GM12878 (cell line): Measurements from ENCODE around the gene SLC1A7. TPM values are rescaled to one million over a fixed set of nuclear protein-coding genes. Genes with fewer than 3 reads are reported as not detected.

Experiments
- ATAC-seq: fragments of 200-7000 bp; cut with Tn5 transposase; 3 replicates; pipeline ENCODE4 v1.9.1; 2020; ENCODE audit warnings: mild to moderate bottlenecking, moderate library complexity
- BruUV-seq: library from RNA; stranded (reverse); fragments of 400-500 nt; replicated peaks from 2 replicates; lab custom pipeline; 2021; lab: Mats Ljungman, UMichigan
- CTCF ChIA-PET: fragments of 300-600 bp; sonication (Branson Sonifier 250); formaldehyde crosslinking; extraction: SDS; loops from one replicate; lab custom pipeline; 2021; ENCODE audit warnings: inconsistent platforms; lab: Yijun Ruan, JAX
- POLR2A ChIA-PET: fragments of 350-600 bp; formaldehyde crosslinking; extraction: SDS; loops from one replicate; lab custom pipeline; 2021; ENCODE audit warnings: inconsistent platforms; lab: Charles Lee
- RAD21 ChIA-PET: fragments of 300-600 bp; sonication (Branson Sonifier 250); formaldehyde crosslinking; loops from one replicate; lab custom pipeline; 2023; ENCODE audit warnings: antibody characterized with exemption; ENCODE audit not compliant: unreplicated experiment; lab: Charles Lee
- SMC1A ChIA-PET: fragments of 300-600 bp; sonication (Branson Sonifier 250); formaldehyde crosslinking; loops from one replicate; lab custom pipeline; 2023; ENCODE audit not compliant: unreplicated experiment, uncharacterized antibody; lab: Charles Lee
- DNase-seq: peaks from one replicate; pipeline ENCODE4 v3.0.0-alpha.2; 2011; ENCODE audit warnings: low read depth, low spot score
- FAIRE-seq: peaks from 3 replicates; lab custom pipeline; 2011; peaks lifted over from hg19 to GRCh38; lab: Jason Lieb, UNC
- H2AFZ ChIP-seq: 2 replicates; pipeline ENCODE4 v1.6.0; 2011; ENCODE audit warnings: low read depth, low read length, control low read depth; ENCODE audit not compliant: control insufficient read depth
- H3K27ac ChIP-seq: 2 replicates; pipeline ENCODE4 v1.5.1; 2011; ENCODE audit warnings: control low read depth; ENCODE audit not compliant: control insufficient read depth, insufficient read depth
- H3K27me3 ChIP-seq, 2 experiments: replicated peaks in 1 of 2; 2 replicates each; pipeline versions ENCODE4 v1.6.0 to v1.6.1; 2011; ENCODE audit warnings: low read length in 1 of 2; ENCODE audit not compliant: control insufficient read depth in 2 of 2, insufficient read depth in 2 of 2
- H3K36me3 ChIP-seq, 2 experiments: 2 replicates each; pipeline ENCODE4 v1.5.1; 2011; ENCODE audit warnings: low read length in 1 of 2; ENCODE audit not compliant: control insufficient read depth in 2 of 2, insufficient read depth in 2 of 2
- H3K4me1 ChIP-seq: 2 replicates; pipeline ENCODE4 v1.6.1; 2011; ENCODE audit warnings: mild to moderate bottlenecking, low read length, moderate library complexity, mixed read lengths; ENCODE audit not compliant: control insufficient read depth, insufficient read depth
- H3K4me2 ChIP-seq: 2 replicates; pipeline ENCODE4 v1.6.0; 2011; ENCODE audit warnings: control low read depth; ENCODE audit not compliant: control insufficient read depth, insufficient read depth
- H3K4me3 ChIP-seq: fragments of 200-600 bp; sonication (generic); 2 replicates; pipeline ENCODE4 v1.5.1; 2016
- H3K79me2 ChIP-seq: 2 replicates; pipeline ENCODE4 v1.6.0; 2011; ENCODE audit warnings: low read length; ENCODE audit not compliant: control insufficient read depth, insufficient read depth
- H3K9ac ChIP-seq: 2 replicates; pipeline ENCODE4 v1.8.0; 2011; ENCODE audit warnings: low read length, control low read depth, mixed read lengths; ENCODE audit not compliant: control insufficient read depth, insufficient read depth
- H3K9me3 ChIP-seq: replicated peaks from 3 replicates; pipeline ENCODE4 v1.5.1; 2011; ENCODE audit warnings: mild to moderate bottlenecking, low read length; ENCODE audit not compliant: control insufficient read depth, insufficient read depth
- H4K20me1 ChIP-seq: 2 replicates; pipeline ENCODE4 v1.6.0; 2011; ENCODE audit not compliant: control insufficient read depth, insufficient read depth
- FOXM1 ChIP-seq: IDR thresholded peaks from 2 replicates; pipeline ENCODE4 v1.6.1; 2012; ENCODE audit warnings: low read depth, mild to moderate bottlenecking, inconsistent platforms, low read length, moderate library complexity
- HDAC2 ChIP-seq: fragments of 200-600 bp; sonication (generic); IDR thresholded peaks from 2 replicates; pipeline ENCODE4 v1.6.1; 2017
- IKZF1 ChIP-seq: fragments of 450-650 bp; conservative IDR thresholded peaks from 2 replicates; pipeline ENCODE4 v1.6.1; 2017; ENCODE audit warnings: antibody characterized with exemption, mild to moderate bottlenecking
- MEF2A ChIP-seq: IDR thresholded peaks from 2 replicates; pipeline ENCODE4 v1.6.1; 2011; ENCODE audit warnings: low read depth, mild to moderate bottlenecking, low read length, moderate library complexity; ENCODE audit not compliant: insufficient read depth
- PAX8 ChIP-seq: fragments of 450-650 bp; IDR thresholded peaks from 2 replicates; pipeline ENCODE4 v1.6.1; 2017; ENCODE audit warnings: mild to moderate bottlenecking, moderate library complexity
- POLR2A ChIP-seq: IDR thresholded peaks from 2 replicates; pipeline ENCODE4 v1.6.1; 2011; ENCODE audit warnings: low read depth, mild to moderate bottlenecking, low read length
- ZNF207 ChIP-seq: fragments of 450-650 bp; IDR thresholded peaks from 2 replicates; pipeline ENCODE4 v1.6.1; 2014; ENCODE audit warnings: antibody characterized with exemption, mild to moderate bottlenecking, borderline replicate concordance
- WGBS: methylation state at CpG from one replicate; pipeline ENCODE4 v1.1.6; 2016; ENCODE audit warnings: low lambda C conversion rate; ENCODE audit not compliant: insufficient replicate concordance, insufficient coverage; ENCODE audit errors: missing lambda C conversion rate; 5-methylcytosine and 5-hydroxymethylcytosine counted together
- in situ Hi-C: fragments of 300-500 bp; cut with MboI; formaldehyde crosslinking; loops from 9 replicates; pipeline ENCODE4 v1.14.3; 2018; ENCODE audit warnings: mixed read lengths
- intact Hi-C: fragments of 100-400 bp; cut with micrococcal nuclease; formaldehyde crosslinking; loops from one replicate; pipeline ENCODE4 v1.14.2; 2022; ENCODE audit not compliant: unreplicated experiment
- polyA plus RNA-seq, 11 experiments: library from polyadenylated mRNA; depleted of rRNA in 4 of 11; unstranded in 6 of 11; stranded (reverse) in 5 of 11; fragments of >200 nt; fragmentation: Nextera tagmentation in 4 of 11; fragmentation: Illumina TruSeq in 1 of 11; extraction: Ambion mirVana in 4 of 11; extraction: Trizol in 1 of 11; gene quantifications; 1 replicate in 1 of 11; 2 replicates in 10 of 11; pipeline versions ENCODE4 v1.2.1 to v1.2.3, GENCODE V29; 2011 to 2016; ENCODE audit warnings: inconsistent platforms in 2 of 11, missing spikeins in 2 of 11, low read depth in 1 of 11
- total RNA-seq, 4 experiments: library from RNA; depleted of rRNA in 3 of 4; stranded (reverse); fragments of >200 nt in 3 of 4; fragmentation: Illumina TruSeq in 1 of 4; extraction: Trizol in 1 of 4; gene quantifications; 2 replicates each; pipeline versions ENCODE4 v1.2.1 to v1.2.3, GENCODE V29; 2013 to 2021
- TF ChIP-seq, protein P1 (sequence below), 3 experiments: IDR thresholded peaks in 2 of 3; conservative IDR thresholded peaks in 1 of 3; 2 replicates each; pipeline ENCODE4 v1.5.1; 2011; ENCODE audit warnings: low read depth in 3 of 3, low read length in 3 of 3, mild to moderate bottlenecking in 3 of 3, control low read depth in 2 of 3, moderate library complexity in 2 of 3, inconsistent platforms in 1 of 3, mixed read lengths in 1 of 3; ENCODE audit not compliant: control insufficient read depth in 2 of 3, insufficient read depth in 1 of 3; ENCODE audit errors: extremely low read depth in 1 of 3
- TF ChIP-seq, protein P2 (sequence below): IDR thresholded peaks from 2 replicates; pipeline ENCODE4 v1.6.1; 2011; ENCODE audit warnings: mild to moderate bottlenecking, low read depth, low read length, moderate library complexity; ENCODE audit not compliant: insufficient replicate concordance
- TF ChIP-seq, protein P3 (sequence below): fragments of 450-650 bp; IDR thresholded peaks from 2 replicates; pipeline ENCODE4 v1.6.1; 2016; ENCODE audit warnings: mild to moderate bottlenecking, moderate library complexity, borderline replicate concordance
- TF ChIP-seq, protein P4 (sequence below): fragments of 450-650 bp; IDR thresholded peaks from 2 replicates; pipeline ENCODE4 v1.6.1; 2014; ENCODE audit warnings: mild to moderate bottlenecking
- TF ChIP-seq, protein P5 (sequence below): fragments of 450-650 bp; IDR thresholded peaks from 2 replicates; pipeline ENCODE4 v1.6.1; 2018; ENCODE audit warnings: mild to moderate bottlenecking, low read depth, moderate library complexity; ENCODE audit not compliant: partially characterized antibody

The SLC1A7 gene
- total and polyA plus RNA-seq, 10 of the 15 experiments (the other 5 are each of a cell fraction or from before 2014, with no cell fraction given) = not detected

DNA sequence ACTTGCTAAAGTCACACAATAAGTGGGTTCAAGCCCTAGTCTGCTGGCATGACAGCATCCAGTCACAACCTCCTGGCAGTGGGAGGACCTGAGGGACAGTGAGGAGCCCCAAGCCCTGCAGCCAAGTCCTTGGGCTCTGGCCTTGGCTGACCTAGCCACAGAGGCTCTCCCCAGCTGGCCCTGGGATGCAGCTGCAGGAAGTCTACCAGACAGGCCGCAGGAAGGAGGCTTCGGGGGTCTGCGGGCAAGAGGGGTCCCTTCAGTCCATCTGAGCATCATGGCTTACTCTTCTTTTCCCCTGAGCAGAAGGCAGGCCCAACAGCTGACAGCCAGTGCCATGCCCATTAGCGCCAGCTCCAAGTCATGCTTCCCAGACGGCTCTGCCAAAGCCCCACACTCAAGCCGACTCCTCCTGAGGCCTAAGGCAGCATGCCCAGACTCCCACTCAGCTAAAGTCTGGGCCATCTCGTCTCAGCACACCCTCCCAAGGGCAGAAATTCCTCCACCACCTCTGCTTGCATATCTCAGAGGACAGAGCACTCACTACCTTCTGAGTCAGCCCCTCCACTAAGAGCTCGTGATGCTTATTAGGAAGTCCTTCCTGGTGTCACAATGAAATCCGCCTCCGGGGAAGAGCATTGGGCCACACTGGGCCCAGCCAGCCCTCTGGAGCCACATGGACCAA lies 20.1 kb downstream of the SLC1A7 start:
- ChIA-PET POLR2A (no interaction called here), CTCF (no interaction called here)
- FAIRE-seq = no peak
- no peak for TF ChIP-seq IKZF1
- TF ChIP-seq, protein P1, sequence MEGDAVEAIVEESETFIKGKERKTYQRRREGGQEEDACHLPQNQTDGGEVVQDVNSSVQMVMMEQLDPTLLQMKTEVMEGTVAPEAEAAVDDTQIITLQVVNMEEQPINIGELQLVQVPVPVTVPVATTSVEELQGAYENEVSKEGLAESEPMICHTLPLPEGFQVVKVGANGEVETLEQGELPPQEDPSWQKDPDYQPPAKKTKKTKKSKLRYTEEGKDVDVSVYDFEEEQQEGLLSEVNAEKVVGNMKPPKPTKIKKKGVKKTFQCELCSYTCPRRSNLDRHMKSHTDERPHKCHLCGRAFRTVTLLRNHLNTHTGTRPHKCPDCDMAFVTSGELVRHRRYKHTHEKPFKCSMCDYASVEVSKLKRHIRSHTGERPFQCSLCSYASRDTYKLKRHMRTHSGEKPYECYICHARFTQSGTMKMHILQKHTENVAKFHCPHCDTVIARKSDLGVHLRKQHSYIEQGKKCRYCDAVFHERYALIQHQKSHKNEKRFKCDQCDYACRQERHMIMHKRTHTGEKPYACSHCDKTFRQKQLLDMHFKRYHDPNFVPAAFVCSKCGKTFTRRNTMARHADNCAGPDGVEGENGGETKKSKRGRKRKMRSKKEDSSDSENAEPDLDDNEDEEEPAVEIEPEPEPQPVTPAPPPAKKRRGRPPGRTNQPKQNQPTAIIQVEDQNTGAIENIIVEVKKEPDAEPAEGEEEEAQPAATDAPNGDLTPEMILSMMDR (IDR thresholded peaks at IDR 0.05 in 2 of 3, conservative IDR thresholded peaks at IDR 0.05 in 1 of 3; ENCODE audit: control insufficient read depth in 2 of 3, extremely low read depth in 1 of 3, insufficient read depth in 1 of 3, low read depth in 3 of 3, low read length in 3 of 3) = no peak
- TF ChIP-seq, protein P2, sequence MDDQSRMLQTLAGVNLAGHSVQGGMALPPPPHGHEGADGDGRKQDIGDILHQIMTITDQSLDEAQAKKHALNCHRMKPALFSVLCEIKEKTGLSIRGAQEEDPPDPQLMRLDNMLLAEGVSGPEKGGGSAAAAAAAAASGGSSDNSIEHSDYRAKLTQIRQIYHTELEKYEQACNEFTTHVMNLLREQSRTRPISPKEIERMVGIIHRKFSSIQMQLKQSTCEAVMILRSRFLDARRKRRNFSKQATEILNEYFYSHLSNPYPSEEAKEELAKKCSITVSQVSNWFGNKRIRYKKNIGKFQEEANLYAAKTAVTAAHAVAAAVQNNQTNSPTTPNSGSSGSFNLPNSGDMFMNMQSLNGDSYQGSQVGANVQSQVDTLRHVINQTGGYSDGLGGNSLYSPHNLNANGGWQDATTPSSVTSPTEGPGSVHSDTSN = no peak
- no peak for TF ChIP-seq ZNF207
- no peak for TF ChIP-seq HDAC2
- TF ChIP-seq FOXM1 = no peak
- TF ChIP-seq POLR2A = no peak
- TF ChIP-seq, protein P3, sequence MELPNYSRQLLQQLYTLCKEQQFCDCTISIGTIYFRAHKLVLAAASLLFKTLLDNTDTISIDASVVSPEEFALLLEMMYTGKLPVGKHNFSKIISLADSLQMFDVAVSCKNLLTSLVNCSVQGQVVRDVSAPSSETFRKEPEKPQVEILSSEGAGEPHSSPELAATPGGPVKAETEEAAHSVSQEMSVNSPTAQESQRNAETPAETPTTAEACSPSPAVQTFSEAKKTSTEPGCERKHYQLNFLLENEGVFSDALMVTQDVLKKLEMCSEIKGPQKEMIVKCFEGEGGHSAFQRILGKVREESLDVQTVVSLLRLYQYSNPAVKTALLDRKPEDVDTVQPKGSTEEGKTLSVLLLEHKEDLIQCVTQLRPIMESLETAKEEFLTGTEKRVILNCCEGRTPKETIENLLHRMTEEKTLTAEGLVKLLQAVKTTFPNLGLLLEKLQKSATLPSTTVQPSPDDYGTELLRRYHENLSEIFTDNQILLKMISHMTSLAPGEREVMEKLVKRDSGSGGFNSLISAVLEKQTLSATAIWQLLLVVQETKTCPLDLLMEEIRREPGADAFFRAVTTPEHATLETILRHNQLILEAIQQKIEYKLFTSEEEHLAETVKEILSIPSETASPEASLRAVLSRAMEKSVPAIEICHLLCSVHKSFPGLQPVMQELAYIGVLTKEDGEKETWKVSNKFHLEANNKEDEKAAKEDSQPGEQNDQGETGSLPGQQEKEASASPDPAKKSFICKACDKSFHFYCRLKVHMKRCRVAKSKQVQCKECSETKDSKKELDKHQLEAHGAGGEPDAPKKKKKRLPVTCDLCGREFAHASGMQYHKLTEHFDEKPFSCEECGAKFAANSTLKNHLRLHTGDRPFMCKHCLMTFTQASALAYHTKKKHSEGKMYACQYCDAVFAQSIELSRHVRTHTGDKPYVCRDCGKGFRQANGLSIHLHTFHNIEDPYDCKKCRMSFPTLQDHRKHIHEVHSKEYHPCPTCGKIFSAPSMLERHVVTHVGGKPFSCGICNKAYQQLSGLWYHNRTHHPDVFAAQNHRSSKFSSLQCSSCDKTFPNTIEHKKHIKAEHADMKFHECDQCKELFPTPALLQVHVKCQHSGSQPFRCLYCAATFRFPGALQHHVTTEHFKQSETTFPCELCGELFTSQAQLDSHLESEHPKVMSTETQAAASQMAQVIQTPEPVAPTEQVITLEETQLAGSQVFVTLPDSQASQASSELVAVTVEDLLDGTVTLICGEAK = no peak
- TF ChIP-seq PAX8 = no peak
- TF ChIP-seq, protein P4, sequence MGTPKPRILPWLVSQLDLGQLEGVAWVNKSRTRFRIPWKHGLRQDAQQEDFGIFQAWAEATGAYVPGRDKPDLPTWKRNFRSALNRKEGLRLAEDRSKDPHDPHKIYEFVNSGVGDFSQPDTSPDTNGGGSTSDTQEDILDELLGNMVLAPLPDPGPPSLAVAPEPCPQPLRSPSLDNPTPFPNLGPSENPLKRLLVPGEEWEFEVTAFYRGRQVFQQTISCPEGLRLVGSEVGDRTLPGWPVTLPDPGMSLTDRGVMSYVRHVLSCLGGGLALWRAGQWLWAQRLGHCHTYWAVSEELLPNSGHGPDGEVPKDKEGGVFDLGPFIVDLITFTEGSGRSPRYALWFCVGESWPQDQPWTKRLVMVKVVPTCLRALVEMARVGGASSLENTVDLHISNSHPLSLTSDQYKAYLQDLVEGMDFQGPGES = no peak
- TF ChIP-seq MEF2A = no peak
- TF ChIP-seq, protein P5, sequence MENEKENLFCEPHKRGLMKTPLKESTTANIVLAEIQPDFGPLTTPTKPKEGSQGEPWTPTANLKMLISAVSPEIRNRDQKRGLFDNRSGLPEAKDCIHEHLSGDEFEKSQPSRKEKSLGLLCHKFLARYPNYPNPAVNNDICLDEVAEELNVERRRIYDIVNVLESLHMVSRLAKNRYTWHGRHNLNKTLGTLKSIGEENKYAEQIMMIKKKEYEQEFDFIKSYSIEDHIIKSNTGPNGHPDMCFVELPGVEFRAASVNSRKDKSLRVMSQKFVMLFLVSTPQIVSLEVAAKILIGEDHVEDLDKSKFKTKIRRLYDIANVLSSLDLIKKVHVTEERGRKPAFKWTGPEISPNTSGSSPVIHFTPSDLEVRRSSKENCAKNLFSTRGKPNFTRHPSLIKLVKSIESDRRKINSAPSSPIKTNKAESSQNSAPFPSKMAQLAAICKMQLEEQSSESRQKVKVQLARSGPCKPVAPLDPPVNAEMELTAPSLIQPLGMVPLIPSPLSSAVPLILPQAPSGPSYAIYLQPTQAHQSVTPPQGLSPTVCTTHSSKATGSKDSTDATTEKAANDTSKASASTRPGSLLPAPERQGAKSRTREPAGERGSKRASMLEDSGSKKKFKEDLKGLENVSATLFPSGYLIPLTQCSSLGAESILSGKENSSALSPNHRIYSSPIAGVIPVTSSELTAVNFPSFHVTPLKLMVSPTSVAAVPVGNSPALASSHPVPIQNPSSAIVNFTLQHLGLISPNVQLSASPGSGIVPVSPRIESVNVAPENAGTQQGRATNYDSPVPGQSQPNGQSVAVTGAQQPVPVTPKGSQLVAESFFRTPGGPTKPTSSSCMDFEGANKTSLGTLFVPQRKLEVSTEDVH = no peak

More for the DNA sequence above, 20.1 kb downstream of the SLC1A7 start:
- Histone ChIP-seq H3K79me2 (no peaks in the 10 kb centered on the region), H3K9me3 (no peaks in the 10 kb centered on the region), H3K36me3 (no peaks in the 10 kb centered on the region), H3K9ac (no peak overlapping the region), H3K4me1 (no peaks in the 10 kb centered on the region), H3K27me3 (no peaks in the 10 kb centered on the region; a peak in 1 of 4 replicates), H3K27ac (no peak overlapping the region), H4K20me1 (no peaks in the 10 kb centered on the region), H3K4me3 (no peak overlapping the region), H2AFZ (no peak overlapping the region), H3K4me2 (no peak overlapping the region)
- no peak for ATAC-seq
- no peak for DNase-seq
- no TSS peak for BruUV-seq
- ChIA-PET RAD21 (no interaction called here), SMC1A (interaction anchor here (1.0 kb wide), 1 partner anchor 15 kb away, joined by 3 read pairs; no protein-coding TSS in a partner anchor)
- WGBS = 11% methylated on average over 9 of the region's 10 CpGs
- intact Hi-C loops = no loop called here
- in situ Hi-C loops = no loop called here
